GM12878 (cell line): ENCODE data around the gene SLC24A3. TPM values are rescaled to one million over a fixed set of nuclear protein-coding genes. Genes with fewer than 3 reads are reported as not detected.

ENCODE experiments used
- ATF3 ChIP-seq: IDR thresholded peaks from 2 replicates; pipeline ENCODE4 v1.6.1; 2011; ENCODE audit warnings: low read depth, mild to moderate bottlenecking, low read length, moderate library complexity, borderline replicate concordance; ENCODE audit errors: extremely low read depth
- CBFB ChIP-seq: IDR thresholded peaks from 2 replicates; pipeline ENCODE4 v1.6.1; 2016; ENCODE audit warnings: antibody characterized with exemption, low read depth
- CEBPB ChIP-seq, 2 experiments: fragments of 150-350 bp in 1 of 2; IDR thresholded peaks; 2 replicates each; pipeline ENCODE4 v1.6.1; 2012 to 2014; ENCODE audit warnings: low read depth in 2 of 2, low read length in 2 of 2, borderline replicate concordance in 1 of 2, inconsistent platforms in 1 of 2
- CUX1 ChIP-seq: IDR thresholded peaks from 2 replicates; pipeline ENCODE4 v1.6.1; 2012; ENCODE audit warnings: improper control_type of control experiment, low read depth, low read length; ENCODE audit not compliant: insufficient replicate concordance
- ETV6 ChIP-seq, 2 experiments: fragments of 450-650 bp in 1 of 2; IDR thresholded peaks in 1 of 2; conservative IDR thresholded peaks in 1 of 2; 2 replicates each; pipeline ENCODE4 v1.6.1; 2014; ENCODE audit warnings: antibody characterized with exemption in 1 of 2, borderline replicate concordance in 1 of 2, low read depth in 1 of 2, mild to moderate bottlenecking in 1 of 2, moderate library complexity in 1 of 2
- KDM1A ChIP-seq: fragments of 200-600 bp; sonication (generic); IDR thresholded peaks from 2 replicates; pipeline ENCODE4 v1.6.1; 2016; ENCODE audit warnings: borderline replicate concordance
- PML ChIP-seq: IDR thresholded peaks from 2 replicates; pipeline ENCODE4 v1.6.1; 2012; ENCODE audit warnings: low read length, inconsistent platforms
- TAF1 ChIP-seq: IDR thresholded peaks from 2 replicates; pipeline ENCODE4 v1.6.1; 2011; ENCODE audit warnings: mild to moderate bottlenecking, low read depth, low read length, borderline replicate concordance
- ZNF24 ChIP-seq: fragments of 450-650 bp; IDR thresholded peaks from 2 replicates; pipeline ENCODE4 v1.6.1; 2017; ENCODE audit warnings: antibody characterized with exemption, mild to moderate bottlenecking
- ZNF622 ChIP-seq: fragments of 450-650 bp; IDR thresholded peaks from 2 replicates; pipeline ENCODE4 v1.6.1; 2017; ENCODE audit warnings: mild to moderate bottlenecking, inconsistent platforms
- ZSCAN29 ChIP-seq: fragments of 450-650 bp; IDR thresholded peaks from 2 replicates; pipeline ENCODE4 v1.6.1; 2017; ENCODE audit warnings: mild to moderate bottlenecking, moderate library complexity
- polyA plus RNA-seq, 11 experiments: library from polyadenylated mRNA; depleted of rRNA in 4 of 11; unstranded in 6 of 11; stranded (reverse) in 5 of 11; fragments of >200 nt; fragmentation: Nextera tagmentation in 4 of 11; fragmentation: Illumina TruSeq in 1 of 11; extraction: Ambion mirVana in 4 of 11; extraction: Trizol in 1 of 11; gene quantifications; 1 replicate in 1 of 11; 2 replicates in 10 of 11; pipeline versions ENCODE4 v1.2.1 to v1.2.3, GENCODE V29; 2011 to 2016; ENCODE audit warnings: inconsistent platforms in 2 of 11, missing spikeins in 2 of 11, low read depth in 1 of 11
- total RNA-seq, 4 experiments: library from RNA; depleted of rRNA in 3 of 4; stranded (reverse); fragments of >200 nt in 3 of 4; fragmentation: Illumina TruSeq in 1 of 4; extraction: Trizol in 1 of 4; gene quantifications; 2 replicates each; pipeline versions ENCODE4 v1.2.1 to v1.2.3, GENCODE V29; 2013 to 2021
- TF ChIP-seq, protein P1 (sequence below): IDR thresholded peaks from 2 replicates; pipeline ENCODE4 v1.6.1; 2011; ENCODE audit warnings: borderline replicate concordance, low read depth, mild to moderate bottlenecking, moderate library complexity, low read length; ENCODE audit not compliant: insufficient read depth, poor library complexity, severe bottlenecking
- TF ChIP-seq, protein P2 (sequence below): fragments of 150-350 bp; IDR thresholded peaks from 2 replicates; pipeline ENCODE4 v1.6.1; 2014; ENCODE audit warnings: mild to moderate bottlenecking, low read depth, low read length
- TF ChIP-seq, protein P3 (sequence below): fragments of 450-650 bp; conservative IDR thresholded peaks from 2 replicates; pipeline ENCODE4 v1.6.1; 2017; ENCODE audit warnings: mild to moderate bottlenecking, moderate library complexity

The SLC24A3 gene
- total and polyA plus RNA-seq, 10 of the 15 experiments (the other 5 are each of a cell fraction or from before 2014, with no cell fraction given): 0.04 TPM; not detected in 9

DNA sequence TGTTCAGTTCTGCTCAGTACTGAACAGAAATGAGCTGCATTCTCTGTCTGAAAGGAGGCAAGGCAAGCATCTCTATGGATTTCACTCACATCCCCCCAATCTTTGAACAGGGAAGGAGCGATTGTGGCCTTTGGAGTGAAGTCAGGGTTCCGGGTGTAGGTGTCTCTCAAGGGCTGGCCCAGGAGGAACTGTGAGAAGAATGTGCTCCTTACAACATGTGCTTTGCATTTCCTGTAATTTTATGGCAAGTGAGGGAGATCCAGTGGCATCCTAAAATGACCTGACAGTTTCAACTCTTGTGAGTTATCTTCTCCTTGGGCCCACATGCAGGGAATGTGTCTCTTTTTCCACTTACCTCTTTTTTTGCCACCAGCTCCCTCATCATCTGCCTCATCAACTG lies 482.6 kb downstream of the SLC24A3 start (continued):
- TF ChIP-seq, protein P1, sequence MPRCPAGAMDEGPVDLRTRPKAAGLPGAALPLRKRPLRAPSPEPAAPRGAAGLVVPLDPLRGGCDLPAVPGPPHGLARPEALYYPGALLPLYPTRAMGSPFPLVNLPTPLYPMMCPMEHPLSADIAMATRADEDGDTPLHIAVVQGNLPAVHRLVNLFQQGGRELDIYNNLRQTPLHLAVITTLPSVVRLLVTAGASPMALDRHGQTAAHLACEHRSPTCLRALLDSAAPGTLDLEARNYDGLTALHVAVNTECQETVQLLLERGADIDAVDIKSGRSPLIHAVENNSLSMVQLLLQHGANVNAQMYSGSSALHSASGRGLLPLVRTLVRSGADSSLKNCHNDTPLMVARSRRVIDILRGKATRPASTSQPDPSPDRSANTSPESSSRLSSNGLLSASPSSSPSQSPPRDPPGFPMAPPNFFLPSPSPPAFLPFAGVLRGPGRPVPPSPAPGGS: no peak
- no peak for TF ChIP-seq PML
- TF ChIP-seq, protein P2, sequence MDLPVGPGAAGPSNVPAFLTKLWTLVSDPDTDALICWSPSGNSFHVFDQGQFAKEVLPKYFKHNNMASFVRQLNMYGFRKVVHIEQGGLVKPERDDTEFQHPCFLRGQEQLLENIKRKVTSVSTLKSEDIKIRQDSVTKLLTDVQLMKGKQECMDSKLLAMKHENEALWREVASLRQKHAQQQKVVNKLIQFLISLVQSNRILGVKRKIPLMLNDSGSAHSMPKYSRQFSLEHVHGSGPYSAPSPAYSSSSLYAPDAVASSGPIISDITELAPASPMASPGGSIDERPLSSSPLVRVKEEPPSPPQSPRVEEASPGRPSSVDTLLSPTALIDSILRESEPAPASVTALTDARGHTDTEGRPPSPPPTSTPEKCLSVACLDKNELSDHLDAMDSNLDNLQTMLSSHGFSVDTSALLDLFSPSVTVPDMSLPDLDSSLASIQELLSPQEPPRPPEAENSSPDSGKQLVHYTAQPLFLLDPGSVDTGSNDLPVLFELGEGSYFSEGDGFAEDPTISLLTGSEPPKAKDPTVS: no peak
- TF ChIP-seq, protein P3, sequence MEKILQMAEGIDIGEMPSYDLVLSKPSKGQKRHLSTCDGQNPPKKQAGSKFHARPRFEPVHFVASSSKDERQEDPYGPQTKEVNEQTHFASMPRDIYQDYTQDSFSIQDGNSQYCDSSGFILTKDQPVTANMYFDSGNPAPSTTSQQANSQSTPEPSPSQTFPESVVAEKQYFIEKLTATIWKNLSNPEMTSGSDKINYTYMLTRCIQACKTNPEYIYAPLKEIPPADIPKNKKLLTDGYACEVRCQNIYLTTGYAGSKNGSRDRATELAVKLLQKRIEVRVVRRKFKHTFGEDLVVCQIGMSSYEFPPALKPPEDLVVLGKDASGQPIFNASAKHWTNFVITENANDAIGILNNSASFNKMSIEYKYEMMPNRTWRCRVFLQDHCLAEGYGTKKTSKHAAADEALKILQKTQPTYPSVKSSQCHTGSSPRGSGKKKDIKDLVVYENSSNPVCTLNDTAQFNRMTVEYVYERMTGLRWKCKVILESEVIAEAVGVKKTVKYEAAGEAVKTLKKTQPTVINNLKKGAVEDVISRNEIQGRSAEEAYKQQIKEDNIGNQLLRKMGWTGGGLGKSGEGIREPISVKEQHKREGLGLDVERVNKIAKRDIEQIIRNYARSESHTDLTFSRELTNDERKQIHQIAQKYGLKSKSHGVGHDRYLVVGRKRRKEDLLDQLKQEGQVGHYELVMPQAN: no peak
- TF ChIP-seq KDM1A: no peak
- no peak for TF ChIP-seq ZNF622
- TF ChIP-seq ETV6 (conservative IDR thresholded peaks at IDR 0.05 in 1 of 2, IDR thresholded peaks at IDR 0.05 in 1 of 2; ENCODE audit: borderline replicate concordance in 1 of 2, low read depth in 1 of 2): no peak
- no peak for TF ChIP-seq ZNF24
- no peak for TF ChIP-seq ZSCAN29
- no peak for TF ChIP-seq ATF3
- TF ChIP-seq CBFB: no peak
- no peak for TF ChIP-seq CEBPB (IDR thresholded peaks at IDR 0.05; ENCODE audit: borderline replicate concordance in 1 of 2, low read depth in 2 of 2, low read length in 2 of 2)
- TF ChIP-seq CUX1: no peak
- no peak for TF ChIP-seq TAF1
- TF ChIP-seq, all 136 proteins: peak for 0
